HG02884 (cell line): ENCODE measurements around the gene C1QTNF1.

Experiments
- ATAC-seq: cut with Tn5 transposase; IDR thresholded peaks from one replicate; pipeline ENCODE4 v1.9.1; 2021; ENCODE audit warnings: mild to moderate bottlenecking, moderate library complexity; ENCODE audit not compliant: unreplicated experiment

The C1QTNF1 gene

DNA sequence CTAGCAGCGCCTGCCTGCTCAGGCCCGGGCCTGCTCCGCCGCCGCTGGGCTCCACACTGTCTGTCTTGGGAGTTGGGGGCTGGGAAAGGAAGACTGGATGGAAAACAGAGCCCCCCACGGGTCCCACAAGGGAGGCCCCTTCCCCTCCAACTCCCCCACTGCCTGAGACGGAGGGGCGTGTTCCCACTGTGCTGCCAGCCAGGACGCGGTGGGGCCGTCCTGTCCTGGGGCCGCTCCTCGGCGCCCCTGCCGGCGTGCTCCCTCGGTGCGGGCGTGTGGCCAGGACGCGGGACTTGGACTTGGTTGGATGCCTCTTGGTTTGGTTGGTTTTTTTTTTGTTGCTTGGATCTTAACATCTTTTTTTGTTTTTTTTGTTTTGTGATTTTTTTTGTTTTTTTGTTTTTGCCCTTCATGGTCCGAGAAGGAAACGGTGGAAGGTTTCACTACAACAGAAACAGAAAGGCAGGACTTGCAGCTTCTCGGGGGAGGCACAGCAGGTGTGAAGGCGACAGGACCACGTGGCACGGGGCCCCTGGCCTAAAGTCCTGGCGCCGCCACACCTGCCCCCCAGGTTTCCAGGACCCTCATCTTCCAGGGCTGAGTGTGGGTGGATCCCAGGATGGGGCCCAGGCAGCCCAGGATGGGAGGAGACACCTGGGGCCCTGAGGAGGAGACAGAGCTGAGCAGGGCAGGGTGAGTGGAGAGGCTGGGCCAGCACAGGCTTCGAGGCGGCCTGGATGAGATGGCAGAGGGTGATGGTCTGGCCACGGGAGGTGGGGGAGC, 66.7 kb downstream of the C1QTNF1 start:
- ATAC-seq, result no peak

DNA sequence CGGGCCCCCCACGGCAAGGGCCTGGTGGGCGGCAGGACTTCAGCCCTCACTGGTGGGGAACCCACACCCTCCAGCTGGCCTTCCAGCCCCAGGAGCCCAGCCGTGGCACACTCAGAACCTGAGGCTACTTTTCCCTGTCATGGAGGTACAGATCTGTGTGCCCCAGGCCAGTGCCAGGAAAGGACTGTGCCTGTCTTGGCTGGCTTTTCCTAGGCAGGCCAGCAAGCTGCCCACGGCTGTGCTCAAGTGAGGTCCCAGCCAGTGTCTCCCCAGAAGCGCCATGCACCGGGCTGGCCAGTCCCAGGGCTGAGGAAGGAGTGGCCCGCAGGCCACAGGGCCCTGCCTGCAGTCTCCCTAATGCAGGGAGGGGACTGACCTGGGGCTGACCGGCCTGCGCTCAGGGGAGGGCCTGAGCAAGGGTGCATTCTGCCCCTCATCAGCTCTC, 67.3 kb downstream of the C1QTNF1 start:
- ATAC-seq, result no peak

DNA sequence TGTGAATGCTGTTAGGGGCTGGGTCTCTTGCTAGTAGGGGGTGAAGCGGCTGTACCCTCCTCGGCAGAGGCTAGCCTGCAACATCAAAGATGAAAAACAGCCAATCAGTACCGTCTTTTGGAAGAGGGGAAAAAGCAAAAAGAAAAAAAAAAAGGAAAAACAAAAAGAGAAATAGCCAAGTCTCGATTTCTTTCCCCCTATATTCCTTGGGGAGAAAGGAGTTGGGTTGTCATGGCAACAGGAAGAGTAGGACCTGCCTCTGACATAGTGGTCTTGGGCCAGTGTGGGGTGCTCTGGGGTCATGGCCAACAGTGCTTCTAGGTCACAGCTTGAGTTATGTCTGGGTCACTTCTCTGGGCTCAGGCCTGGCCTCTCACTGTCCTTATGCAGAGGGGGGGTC, 68.6 kb downstream of the C1QTNF1 start:
- no peak for ATAC-seq

DNA sequence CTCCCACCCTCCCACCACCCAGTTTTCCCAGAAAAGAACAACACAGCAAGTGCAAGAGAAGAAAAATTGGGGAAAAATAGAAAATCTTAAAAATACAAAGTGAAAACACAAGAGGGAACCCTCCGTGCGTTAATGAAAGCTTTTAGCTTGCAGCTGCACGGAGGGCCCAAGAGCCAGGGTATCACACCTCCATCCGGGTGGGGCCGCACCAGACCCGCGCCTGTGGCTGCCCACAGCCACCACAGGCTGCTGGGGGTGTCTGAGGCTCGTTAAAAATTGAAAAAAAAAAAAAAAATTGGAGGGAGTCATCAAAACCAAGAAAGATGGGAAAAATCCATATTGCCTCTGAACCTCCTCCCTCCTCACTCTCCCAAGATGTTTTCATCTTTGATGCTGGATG, 69.3 kb downstream of the C1QTNF1 start:
- no peak for ATAC-seq

DNA sequence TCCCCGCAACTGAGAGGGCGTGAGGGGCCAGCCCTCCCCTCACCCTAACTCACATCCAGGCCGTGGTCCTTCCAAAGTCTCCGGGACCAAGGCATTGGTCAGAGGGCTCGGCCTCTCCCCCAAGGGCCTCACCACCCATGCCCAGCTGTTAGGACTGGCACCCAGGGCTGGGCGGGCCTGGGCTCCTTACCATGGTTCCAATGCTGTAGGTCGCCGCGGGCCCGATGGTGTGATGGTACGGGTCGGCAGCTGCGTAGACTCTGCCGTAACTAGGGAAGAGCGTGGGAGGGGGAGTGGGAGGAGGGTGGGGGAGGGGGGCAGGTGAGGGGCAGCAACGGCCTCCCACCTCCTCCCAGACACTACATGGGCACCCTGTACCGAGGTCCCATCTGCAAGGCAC, 70.3 kb downstream of the C1QTNF1 start:
- no peak for ATAC-seq

DNA sequence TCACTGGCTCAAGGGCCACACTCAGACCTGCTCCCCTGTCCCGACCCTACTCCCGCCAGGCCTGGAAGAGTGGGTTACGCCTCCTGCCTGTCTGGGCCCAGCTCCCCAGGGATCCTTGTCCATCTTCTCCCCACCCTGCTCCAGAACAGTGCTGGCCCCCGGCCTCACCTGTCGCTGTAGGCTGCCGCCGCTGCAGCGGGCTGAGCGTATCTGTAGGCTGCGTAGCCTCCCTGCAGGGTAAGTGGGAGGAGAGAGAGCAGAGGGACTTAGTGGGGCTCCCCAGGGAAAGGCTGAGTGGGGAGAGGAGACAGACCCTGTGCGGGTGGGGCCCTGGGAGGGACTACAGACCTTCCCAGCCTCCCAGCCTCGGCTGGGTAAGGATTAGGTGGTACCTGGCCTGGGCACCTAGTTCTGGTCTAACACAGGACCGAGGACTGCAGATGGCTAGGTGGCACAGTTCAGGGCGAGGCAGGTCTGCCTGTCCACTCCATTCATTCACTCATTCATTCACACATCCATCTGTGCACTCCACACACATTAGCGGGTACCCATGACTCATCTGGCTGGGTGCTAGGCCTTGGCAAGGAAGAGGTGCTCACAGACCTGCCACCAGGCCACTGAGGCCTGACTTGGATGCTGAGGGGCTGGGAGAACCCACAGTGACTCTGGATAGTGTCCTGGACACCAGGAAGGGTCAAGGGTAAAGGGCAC, 71.5 kb downstream of the C1QTNF1 start:
- no peak for ATAC-seq

DNA sequence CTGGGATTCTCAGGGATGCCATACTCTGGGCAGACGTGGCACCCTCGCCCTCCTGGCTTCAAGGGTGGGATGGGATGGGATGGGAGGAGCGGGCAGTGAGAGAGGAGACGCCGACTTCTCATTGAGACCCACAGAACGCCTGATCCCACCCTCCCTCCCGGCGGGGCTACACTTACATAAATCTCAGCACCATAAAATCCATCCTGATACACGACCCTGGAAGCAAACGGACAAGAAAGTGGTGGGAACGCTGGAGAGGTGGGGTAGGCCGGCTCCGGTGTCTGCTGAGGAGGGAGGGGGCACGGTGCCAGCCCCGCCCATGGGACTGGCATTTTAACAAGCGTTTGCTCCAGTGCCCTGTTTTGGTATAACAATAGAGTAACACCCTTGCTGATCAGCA, 72.5 kb downstream of the C1QTNF1 start:
- no peak for ATAC-seq

DNA sequence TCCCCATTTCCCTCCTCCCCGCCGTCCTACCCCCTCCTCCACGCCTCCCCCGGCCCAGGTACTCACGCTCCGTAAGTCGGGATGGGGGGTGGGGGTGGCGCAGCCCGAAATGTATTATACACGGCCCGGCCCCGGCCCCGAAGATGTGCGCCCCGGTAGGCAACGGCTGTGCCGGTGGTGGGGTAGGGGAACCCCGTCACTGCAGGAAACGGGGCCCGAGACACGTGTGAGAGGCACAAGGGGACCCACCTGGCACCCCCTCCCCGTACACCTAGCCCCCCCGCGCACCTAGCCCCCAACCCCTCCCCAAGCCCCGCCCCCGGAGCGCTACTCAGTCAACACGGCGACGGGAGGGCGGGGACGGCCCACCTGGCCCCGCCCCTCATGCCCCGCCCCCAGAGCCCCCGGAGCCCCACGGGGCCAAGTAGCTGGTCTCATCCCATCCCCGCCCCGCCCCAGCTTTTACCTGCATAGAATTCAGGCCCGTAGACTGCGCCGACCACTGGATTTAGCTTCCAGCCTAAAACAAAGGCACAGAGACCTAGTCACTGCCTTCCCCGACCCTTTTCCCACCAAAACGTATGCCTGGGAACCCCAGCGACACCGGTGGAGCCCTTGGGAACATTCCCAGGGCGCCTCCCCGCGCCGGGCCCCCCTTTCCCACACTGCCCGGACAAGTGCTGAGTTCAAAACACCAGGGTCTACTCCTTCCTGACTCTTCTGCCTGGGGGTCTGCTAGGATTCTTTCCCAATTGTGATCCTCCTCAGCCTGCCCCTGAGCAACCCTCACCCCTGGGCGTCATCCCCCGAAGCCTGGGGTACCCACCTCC, 73.5 kb downstream of the C1QTNF1 start:
- ATAC-seq, result no peak

DNA sequence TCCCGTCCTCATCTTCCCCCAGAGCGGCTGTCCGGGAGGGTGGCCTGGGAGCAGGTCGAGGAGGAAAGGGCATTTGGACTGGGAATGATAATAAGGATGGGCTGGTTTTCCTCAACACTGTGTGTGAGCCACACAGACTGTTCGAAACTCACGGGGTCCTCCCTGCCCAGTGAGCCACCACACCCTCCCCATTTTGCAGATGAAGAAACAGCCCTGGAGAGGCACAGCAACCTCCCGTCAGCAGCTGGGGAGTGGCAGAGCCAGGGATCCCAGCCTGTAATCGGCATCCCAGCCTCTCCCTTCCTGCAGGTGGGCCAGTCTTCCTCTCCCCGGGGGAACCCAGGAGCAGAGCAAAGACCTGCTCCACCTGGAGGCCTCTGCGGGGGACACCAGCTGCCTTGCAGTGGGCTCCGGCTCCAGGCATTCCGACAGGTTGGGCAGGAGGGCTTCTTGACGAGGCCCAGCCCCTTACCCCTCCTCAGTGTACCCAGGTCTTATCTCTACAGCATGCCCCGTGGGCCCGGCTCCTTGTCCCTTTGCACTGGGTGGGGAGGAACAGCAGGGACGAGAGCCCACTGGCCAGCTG, 74.4 kb downstream of the C1QTNF1 start:
- ATAC-seq, result no peak
